ENCODE measurements around the gene CYREN.

The CYREN gene

DNA sequence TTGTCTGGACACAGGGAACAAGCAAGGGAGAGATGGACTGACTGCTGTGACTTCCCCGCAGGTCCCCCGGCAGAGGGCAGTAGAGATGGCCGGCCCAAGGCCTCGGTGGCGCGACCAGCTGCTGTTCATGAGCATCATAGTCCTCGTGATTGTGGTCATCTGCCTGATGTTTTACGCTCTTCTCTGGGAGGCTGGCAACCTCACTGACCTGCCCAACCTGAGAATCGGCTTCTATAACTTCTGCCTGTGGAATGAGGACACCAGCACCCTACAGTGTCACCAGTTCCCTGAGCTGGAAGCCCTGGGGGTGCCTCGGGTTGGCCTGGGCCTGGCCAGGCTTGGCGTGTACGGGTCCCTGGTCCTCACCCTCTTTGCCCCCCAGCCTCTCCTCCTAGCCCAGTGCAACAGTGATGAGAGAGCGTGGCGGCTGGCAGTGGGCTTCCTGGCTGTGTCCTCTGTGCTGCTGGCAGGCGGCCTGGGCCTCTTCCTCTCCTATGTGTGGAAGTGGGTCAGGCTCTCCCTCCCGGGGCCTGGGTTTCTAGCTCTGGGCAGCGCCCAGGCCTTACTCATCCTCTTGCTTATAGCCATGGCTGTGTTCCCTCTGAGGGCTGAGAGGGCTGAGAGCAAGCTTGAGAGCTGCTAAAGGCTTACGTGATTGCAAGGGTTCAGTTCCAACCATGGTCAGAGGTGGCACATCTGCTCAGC is 6.0 kb downstream of the CYREN start:
- H2BK120ac ChIP-seq (ENCODE audit: insufficient read depth, low read length, poor library complexity): no peak overlapping the region
- H3K9me3 ChIP-seq (ENCODE audit: insufficient read depth, low read depth, low read length): peaks cover 6% of the 10 kb centered on the region
- no peak overlapping the region for H3K9ac ChIP-seq (ENCODE audit: low read length)
- no peak overlapping the region for H3K23ac ChIP-seq (ENCODE audit: low read length)
- H4K12ac ChIP-seq (ENCODE audit: low read depth, low read length): no peak overlapping the region
- no peak overlapping the region for H4K8ac ChIP-seq (ENCODE audit: low read depth, low read length)
- no peak overlapping the region for H2BK5ac ChIP-seq (ENCODE audit: low read depth, low read length, poor library complexity)
- H3K4me1 ChIP-seq (ENCODE audit: control insufficient read depth in 1 of 2, insufficient read depth in 2 of 2, low read length in 2 of 2): peaks cover 9 to 13% of the 10 kb centered on the region in 2 experiments
- H3K27ac ChIP-seq (ENCODE audit: low read depth, low read length): no peak overlapping the region
- H3K4me3 ChIP-seq (ENCODE audit: low read depth, low read length): no peak overlapping the region
- H3K4ac ChIP-seq (ENCODE audit: low read depth, low read length): no peak overlapping the region
- no peak overlapping the region for H2AFZ ChIP-seq (ENCODE audit: insufficient read depth, low read length, poor library complexity)
- no peak overlapping the region for H3K18ac ChIP-seq (ENCODE audit: low read length)
- no peak overlapping the region for H3K4me2 ChIP-seq (ENCODE audit: low read length)
- no peaks in the 10 kb centered on the region for H3K79me2 ChIP-seq (ENCODE audit: control insufficient read depth, insufficient read depth, low read length, poor library complexity)
- no peak overlapping the region for H4K91ac ChIP-seq (ENCODE audit: low read depth, low read length)
- H3K79me1 ChIP-seq (ENCODE audit: low read length): no peaks in the 10 kb centered on the region
- H2AK5ac ChIP-seq (ENCODE audit: low read length): no peak overlapping the region
- peaks cover 43 to 46% of the 10 kb centered on the region in 2 experiments for H3K36me3 ChIP-seq (ENCODE audit: control insufficient read depth in 1 of 2, insufficient read depth in 2 of 2, low read length in 2 of 2)
- no peak overlapping the region for H2BK12ac ChIP-seq (ENCODE audit: low read length)
- no peaks in the 10 kb centered on the region for H3K27me3 ChIP-seq (ENCODE audit: insufficient read depth, low read length)
- no peak overlapping the region for H3K14ac ChIP-seq (ENCODE audit: low read length)
- no CpG with 5 or more reads among the region's 18 CpGs for WGBS (ENCODE audit: extremely low coverage, insufficient coverage, insufficient read length)
- DNase-seq: peak; percentile 83 to 89

DNA sequence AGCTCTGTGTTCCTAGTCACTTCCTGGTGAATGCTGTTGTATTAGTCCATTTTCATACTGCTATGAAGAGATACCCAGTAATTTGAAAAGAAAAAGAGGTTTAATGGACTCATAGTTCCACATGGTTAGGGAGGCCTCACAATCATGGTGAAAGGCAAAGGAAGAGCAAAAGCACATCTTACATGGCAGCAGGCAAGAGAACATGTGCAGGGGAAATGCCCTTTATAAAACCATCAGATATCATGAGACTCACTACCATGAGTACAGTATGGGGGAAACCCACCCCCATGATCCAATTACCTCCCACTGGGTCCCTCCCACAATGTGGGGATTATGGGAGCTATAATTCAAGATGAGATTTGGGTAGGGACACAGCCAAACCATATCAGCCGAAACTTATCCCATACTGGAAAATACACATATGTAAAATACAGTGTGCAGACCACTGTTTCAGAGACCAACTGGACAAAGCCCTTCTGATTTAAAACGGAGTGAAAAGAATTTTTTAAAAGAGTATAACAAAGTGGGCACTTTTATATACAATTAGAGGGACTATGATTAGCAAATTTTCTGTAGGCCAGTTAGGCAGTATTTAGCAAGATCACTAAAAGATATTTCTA is 8.0 kb downstream of the CYREN start:
- H4K91ac ChIP-seq (ENCODE audit: low read depth, low read length): no peak overlapping the region
- H2BK120ac ChIP-seq (ENCODE audit: insufficient read depth, low read length, poor library complexity): no peak overlapping the region
- H2AFZ ChIP-seq (ENCODE audit: insufficient read depth, low read length, poor library complexity): no peak overlapping the region
- H3K27me3 ChIP-seq (ENCODE audit: insufficient read depth, low read length): no peaks in the 10 kb centered on the region
- no peak overlapping the region for H3K4me2 ChIP-seq (ENCODE audit: low read length)
- no peak overlapping the region for H4K12ac ChIP-seq (ENCODE audit: low read depth, low read length)
- no peak overlapping the region for H2BK12ac ChIP-seq (ENCODE audit: low read length)
- no peak overlapping the region for H4K8ac ChIP-seq (ENCODE audit: low read depth, low read length)
- no peak overlapping the region for H3K23ac ChIP-seq (ENCODE audit: low read length)
- no CpG with 5 or more reads among the region's 2 CpGs for WGBS (ENCODE audit: extremely low coverage, insufficient coverage, insufficient read length)
- H3K27ac ChIP-seq (ENCODE audit: low read depth, low read length): no peak overlapping the region
- no peak for DNase-seq
- H3K14ac ChIP-seq (ENCODE audit: low read length): no peak overlapping the region
- H3K4me1 ChIP-seq (ENCODE audit: control insufficient read depth in 1 of 2, insufficient read depth in 2 of 2, low read length in 2 of 2): peaks cover 3 to 7% of the 10 kb centered on the region in 2 experiments
- no peak overlapping the region for H3K4ac ChIP-seq (ENCODE audit: low read depth, low read length)
- no peak overlapping the region for H3K4me3 ChIP-seq (ENCODE audit: low read depth, low read length)
- peaks cover 32 to 39% of the 10 kb centered on the region in 2 experiments for H3K36me3 ChIP-seq (ENCODE audit: control insufficient read depth in 1 of 2, insufficient read depth in 2 of 2, low read length in 2 of 2)
- H3K18ac ChIP-seq (ENCODE audit: low read length): no peak overlapping the region
- H3K79me1 ChIP-seq (ENCODE audit: low read length): no peaks in the 10 kb centered on the region
- H2BK5ac ChIP-seq (ENCODE audit: low read depth, low read length, poor library complexity): no peak overlapping the region
- H3K9ac ChIP-seq (ENCODE audit: low read length): no peak overlapping the region
- H3K9me3 ChIP-seq (ENCODE audit: insufficient read depth, low read depth, low read length): peaks cover 10% of the 10 kb centered on the region
- no peak overlapping the region for H2AK5ac ChIP-seq (ENCODE audit: low read length)
- no peaks in the 10 kb centered on the region for H3K79me2 ChIP-seq (ENCODE audit: control insufficient read depth, insufficient read depth, low read length, poor library complexity)

DNA sequence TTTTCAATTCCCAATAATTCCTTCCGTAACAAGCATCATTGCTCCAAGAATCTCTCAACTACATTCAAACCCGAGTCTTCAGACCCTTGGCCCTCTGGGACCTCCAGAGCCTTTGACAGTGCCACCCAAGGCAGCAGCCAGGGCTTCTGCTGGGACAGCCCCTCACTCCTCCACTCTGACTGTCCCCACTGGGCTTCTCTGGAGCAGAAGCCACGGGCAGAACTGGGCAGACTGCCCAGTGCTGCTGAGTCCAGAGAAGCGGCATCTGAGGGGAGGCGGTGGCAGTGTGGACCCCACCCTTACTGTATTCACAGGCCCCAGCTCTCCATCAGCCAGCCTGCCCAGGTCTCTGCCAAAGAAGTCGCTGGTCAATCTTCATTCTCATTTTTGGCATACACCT is 8.8 kb downstream of the CYREN start:
- Histone ChIP-seq H3K79me1 (ENCODE audit: low read length) (no peaks in the 10 kb centered on the region), H3K4me3 (ENCODE audit: low read depth, low read length) (no peak overlapping the region), H2BK5ac (ENCODE audit: low read depth, low read length, poor library complexity) (no peak overlapping the region), H3K79me2 (ENCODE audit: control insufficient read depth, insufficient read depth, low read length, poor library complexity) (no peaks in the 10 kb centered on the region), H4K12ac (ENCODE audit: low read depth, low read length) (no peak overlapping the region), H3K9ac (ENCODE audit: low read length) (no peak overlapping the region), H2AK5ac (ENCODE audit: low read length) (no peak overlapping the region), H3K23ac (ENCODE audit: low read length) (no peak overlapping the region), H3K14ac (ENCODE audit: low read length) (no peak overlapping the region), H4K8ac (ENCODE audit: low read depth, low read length) (no peak overlapping the region), H3K36me3 (ENCODE audit: control insufficient read depth in 1 of 2, insufficient read depth in 2 of 2, low read length in 2 of 2) (peaks cover 23 to 30% of the 10 kb centered on the region in 2 experiments), H3K27me3 (ENCODE audit: insufficient read depth, low read length) (no peaks in the 10 kb centered on the region), H2BK12ac (ENCODE audit: low read length) (peak overlapping the region; percentile 11), H2BK120ac (ENCODE audit: insufficient read depth, low read length, poor library complexity) (no peak overlapping the region), H3K9me3 (ENCODE audit: insufficient read depth, low read depth, low read length) (peaks cover 13% of the 10 kb centered on the region), H3K18ac (ENCODE audit: low read length) (no peak overlapping the region), H3K4ac (ENCODE audit: low read depth, low read length) (no peak overlapping the region), H3K4me2 (ENCODE audit: low read length) (no peak overlapping the region), H2AFZ (ENCODE audit: insufficient read depth, low read length, poor library complexity) (no peak overlapping the region), H3K27ac (ENCODE audit: low read depth, low read length) (no peak overlapping the region), H3K4me1 (ENCODE audit: control insufficient read depth in 1 of 2, insufficient read depth in 2 of 2, low read length in 2 of 2) (peaks cover 3 to 7% of the 10 kb centered on the region in 2 experiments), H4K91ac (ENCODE audit: low read depth, low read length) (no peak overlapping the region)
- no peak for DNase-seq
- WGBS (ENCODE audit: extremely low coverage, insufficient coverage, insufficient read length): 100% methylated on average over 1 of the region's 6 CpGs

GRCh38 chr7:135160858-135161653 is 9.5 kb downstream of the CYREN start:
- H3K9me3 ChIP-seq (ENCODE audit: insufficient read depth, low read depth, low read length): peaks cover 13% of the 10 kb centered on the region

More at GRCh38 chr7:135160858-135161653, 9.5 kb downstream of the CYREN start:
- H3K4me3 ChIP-seq (ENCODE audit: low read depth, low read length): no peak overlapping the region
- H3K79me1 ChIP-seq (ENCODE audit: low read length): no peaks in the 10 kb centered on the region
- no peak overlapping the region for H2BK5ac ChIP-seq (ENCODE audit: low read depth, low read length, poor library complexity)
- H3K79me2 ChIP-seq (ENCODE audit: control insufficient read depth, insufficient read depth, low read length, poor library complexity): no peaks in the 10 kb centered on the region
- H3K18ac ChIP-seq (ENCODE audit: low read length): no peak overlapping the region
- no peak overlapping the region for H3K14ac ChIP-seq (ENCODE audit: low read length)
- no peak overlapping the region for H3K23ac ChIP-seq (ENCODE audit: low read length)
- no peak overlapping the region for H2BK12ac ChIP-seq (ENCODE audit: low read length)
- no peak overlapping the region for H2BK120ac ChIP-seq (ENCODE audit: insufficient read depth, low read length, poor library complexity)
- no peak overlapping the region for H2AK5ac ChIP-seq (ENCODE audit: low read length)
- no peak overlapping the region for H3K4ac ChIP-seq (ENCODE audit: low read depth, low read length)
- no peak overlapping the region for H4K8ac ChIP-seq (ENCODE audit: low read depth, low read length)
- H3K36me3 ChIP-seq (ENCODE audit: control insufficient read depth in 1 of 2, insufficient read depth in 2 of 2, low read length in 2 of 2): peaks cover 17 to 24% of the 10 kb centered on the region in 2 experiments
- peaks cover 3 to 7% of the 10 kb centered on the region in 2 experiments for H3K4me1 ChIP-seq (ENCODE audit: control insufficient read depth in 1 of 2, insufficient read depth in 2 of 2, low read length in 2 of 2)
- no peak overlapping the region for H4K12ac ChIP-seq (ENCODE audit: low read depth, low read length)
- H3K9ac ChIP-seq (ENCODE audit: low read length): no peak overlapping the region
- H4K91ac ChIP-seq (ENCODE audit: low read depth, low read length): no peak overlapping the region
- peak in 1 of 2 donors; percentile 4 for DNase-seq
- no CpG with 5 or more reads among the region's 9 CpGs for WGBS (ENCODE audit: extremely low coverage, insufficient coverage, insufficient read length)
- no peaks in the 10 kb centered on the region for H3K27me3 ChIP-seq (ENCODE audit: insufficient read depth, low read length)
- H2AFZ ChIP-seq (ENCODE audit: insufficient read depth, low read length, poor library complexity): no peak overlapping the region
- no peak overlapping the region for H3K27ac ChIP-seq (ENCODE audit: low read depth, low read length)
- no peak overlapping the region for H3K4me2 ChIP-seq (ENCODE audit: low read length)

Data from trophoblast cell (in vitro differentiated cells and primary cell).